B cell (primary cell): ENCODE measurements around the gene HNRNPF. TPM values are rescaled to one million over a fixed set of nuclear protein-coding genes. Genes with fewer than 3 reads are reported as not detected.

Source experiments
- ATAC-seq: fragments of 200-7000 bp; cut with Tn5 transposase; one replicate; pipeline ENCODE4 v1.10.0; 2021; ENCODE audit warnings: low read depth, mild to moderate bottlenecking, moderate number of reproducible peaks, moderate library complexity
- CTCF ChIA-PET: fragments of 350-600 bp; sonication (Branson Sonifier 250); formaldehyde crosslinking; loops from one replicate; lab custom pipeline; 2021; ENCODE audit warnings: antibody characterized with exemption, inconsistent platforms; lab: Charles Lee
- POLR2A ChIA-PET: fragments of 350-600 bp; sonication (Branson Sonifier 250); formaldehyde crosslinking; loops from one replicate; lab custom pipeline; 2021; ENCODE audit warnings: antibody characterized with exemption; lab: Charles Lee
- DNase-seq: peaks from one replicate; pipeline ENCODE4 v3.0.0; 2013
- H2AFZ ChIP-seq: 2 replicates; pipeline ENCODE4 v1.6.1; 2012; ENCODE audit warnings: mild to moderate bottlenecking, low read depth, low read length; ENCODE audit not compliant: insufficient read depth, poor library complexity, severe bottlenecking
- H3K27ac ChIP-seq, 2 donors: 1 replicate in 1 of 2; 2 replicates in 1 of 2; pipeline ENCODE4 v1.5.1; 2012 to 2013; ENCODE audit warnings: low read length in 2 of 2, mild to moderate bottlenecking in 2 of 2, moderate library complexity in 1 of 2
- H3K27me3 ChIP-seq, 4 experiments: fragments of 200-600 bp in 1 of 4; sonication (generic) in 1 of 4; replicated peaks in 1 of 4; 1 replicate in 2 of 4; 2 replicates in 2 of 4; pipeline versions ENCODE4 v1.6.1 to v1.7.0; 2013 to 2016; ENCODE audit warnings: low read length in 3 of 4, mild to moderate bottlenecking in 2 of 4, mixed read lengths in 1 of 4, moderate library complexity in 1 of 4; ENCODE audit not compliant: insufficient read depth in 4 of 4, control insufficient read depth in 3 of 4; ENCODE audit errors: control extremely low read depth in 1 of 4
- H3K36me3 ChIP-seq, 2 experiments: replicated peaks in 1 of 2; 1 replicate in 1 of 2; 2 replicates in 1 of 2; pipeline versions ENCODE4 v1.6.1 to v1.7.1; 2013; ENCODE audit warnings: low read length in 1 of 2; ENCODE audit not compliant: insufficient read depth in 2 of 2, control insufficient read depth in 1 of 2; ENCODE audit errors: control extremely low read depth in 1 of 2, extremely low read depth in 1 of 2
- H3K4me1 ChIP-seq, 2 donors: fragments of 200-600 bp in 1 of 2; sonication (generic) in 1 of 2; 1 replicate in 1 of 2; 2 replicates in 1 of 2; pipeline versions ENCODE4 v1.5.1 to v1.6.1; 2013 to 2017; ENCODE audit warnings: low read length in 2 of 2; ENCODE audit not compliant: control insufficient read depth in 2 of 2, insufficient read depth in 2 of 2
- H3K4me2 ChIP-seq: replicated peaks from 2 replicates; pipeline ENCODE3; 2012; ENCODE audit warnings: mild to moderate bottlenecking, low read depth, low read length; ENCODE audit not compliant: poor library complexity, severe bottlenecking
- H3K4me3 ChIP-seq, 5 experiments: fragments of 200-600 bp in 1 of 5; sonication (generic) in 1 of 5; 1 replicate in 3 of 5; 2 replicates in 2 of 5; pipeline versions ENCODE4 v1.5.1 to v1.7.0; 2011 to 2016; ENCODE audit warnings: low read length in 4 of 5, mild to moderate bottlenecking in 4 of 5, low read depth in 2 of 5, control low read depth in 1 of 5, moderate library complexity in 1 of 5; ENCODE audit not compliant: insufficient read depth in 1 of 5; ENCODE audit errors: control extremely low read depth in 1 of 5, extremely low read depth in 1 of 5
- H3K79me2 ChIP-seq: fragments of 200-600 bp; sonication (generic); one replicate; pipeline ENCODE4 v1.6.0; 2016; ENCODE audit warnings: low read length; ENCODE audit not compliant: control insufficient read depth, insufficient read depth
- H3K9ac ChIP-seq: fragments of 200-600 bp; sonication (generic); 2 replicates; pipeline ENCODE4 v1.6.1; 2017; ENCODE audit warnings: mild to moderate bottlenecking, low read length, moderate library complexity
- H3K9me3 ChIP-seq, 3 donors: one replicate each; pipeline versions ENCODE4 v1.6.1 to v1.7.1; 2013; ENCODE audit warnings: low read length in 2 of 3; ENCODE audit not compliant: control insufficient read depth in 2 of 3, insufficient read depth in 1 of 3; ENCODE audit errors: control extremely low read depth in 1 of 3
- H4K20me1 ChIP-seq: 2 replicates; pipeline ENCODE4 v1.6.0; 2012; ENCODE audit warnings: mild to moderate bottlenecking, low read length; ENCODE audit not compliant: insufficient read depth, control insufficient read depth, poor library complexity, severe bottlenecking
- H3K27ac Mint-ChIP-seq: one replicate; pipeline ENCODE4 v1.8.0; 2021; ENCODE audit warnings: mixed read lengths
- H3K27me3 Mint-ChIP-seq: one replicate; pipeline ENCODE4 v1.8.0; 2021; ENCODE audit warnings: mixed read lengths
- H3K4me1 Mint-ChIP-seq: one replicate; pipeline ENCODE4 v1.8.0; 2021; ENCODE audit warnings: mixed read lengths
- H3K4me3 Mint-ChIP-seq: one replicate; pipeline ENCODE4 v1.8.0; 2021; ENCODE audit warnings: mixed read lengths
- H3K9me3 Mint-ChIP-seq: one replicate; pipeline ENCODE4 v1.8.0; 2022; ENCODE audit warnings: mixed read lengths; ENCODE audit not compliant: insufficient read depth
- EZH2 ChIP-seq: IDR thresholded peaks from 2 replicates; pipeline ENCODE4 v1.6.1; 2012; ENCODE audit warnings: borderline replicate concordance, low read depth, mild to moderate bottlenecking, moderate library complexity, low read length; ENCODE audit not compliant: insufficient read depth, poor library complexity, severe bottlenecking
- WGBS: methylation state at CpG from one replicate; pipeline ENCODE4 v1.1.5; 2013; ENCODE audit warnings: missing lambda C conversion rate; ENCODE audit not compliant: insufficient coverage; 5-methylcytosine and 5-hydroxymethylcytosine counted together
- intact Hi-C: fragments of 100-400 bp; cut with micrococcal nuclease; formaldehyde crosslinking; loops from one replicate; pipeline ENCODE4 v1.10.0; 2022
- polyA minus RNA-seq: library from RNA; depleted of rRNA, polyadenylated mRNA; stranded (reverse); fragments of >200 nt; gene quantifications from 2 replicates; pipeline ENCODE4 v1.2.3, GENCODE V29; 2012
- polyA plus RNA-seq: library from polyadenylated mRNA; depleted of rRNA; stranded (reverse); fragments of >200 nt; gene quantifications from 2 replicates; pipeline ENCODE4 v1.2.3, GENCODE V29; 2012
- total RNA-seq, 2 donors: library from RNA; stranded (reverse); fragments of 120-200 nt in 1 of 2; gene quantifications; 1 replicate in 1 of 2; 2 replicates in 1 of 2; pipeline versions ENCODE4 v1.2.3 to v1.2.4, GENCODE V29; 2013 to 2022
- TF ChIP-seq, protein P1 (sequence below): fragments of 200-600 bp; IDR thresholded peaks from one replicate; pipeline ENCODE4 v1.8.0; 2022; ENCODE audit warnings: antibody characterized with exemption, mild to moderate bottlenecking

Gene HNRNPF, protein sequence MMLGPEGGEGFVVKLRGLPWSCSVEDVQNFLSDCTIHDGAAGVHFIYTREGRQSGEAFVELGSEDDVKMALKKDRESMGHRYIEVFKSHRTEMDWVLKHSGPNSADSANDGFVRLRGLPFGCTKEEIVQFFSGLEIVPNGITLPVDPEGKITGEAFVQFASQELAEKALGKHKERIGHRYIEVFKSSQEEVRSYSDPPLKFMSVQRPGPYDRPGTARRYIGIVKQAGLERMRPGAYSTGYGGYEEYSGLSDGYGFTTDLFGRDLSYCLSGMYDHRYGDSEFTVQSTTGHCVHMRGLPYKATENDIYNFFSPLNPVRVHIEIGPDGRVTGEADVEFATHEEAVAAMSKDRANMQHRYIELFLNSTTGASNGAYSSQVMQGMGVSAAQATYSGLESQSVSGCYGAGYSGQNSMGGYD
- total RNA-seq: 161 and 166 TPM in 2 replicates
- total RNA-seq (2013): 177 TPM
- 76.7 and 99.5 TPM in 2 replicates for polyA plus RNA-seq
- polyA minus RNA-seq: 137 and 141 TPM in 2 replicates

DNA sequence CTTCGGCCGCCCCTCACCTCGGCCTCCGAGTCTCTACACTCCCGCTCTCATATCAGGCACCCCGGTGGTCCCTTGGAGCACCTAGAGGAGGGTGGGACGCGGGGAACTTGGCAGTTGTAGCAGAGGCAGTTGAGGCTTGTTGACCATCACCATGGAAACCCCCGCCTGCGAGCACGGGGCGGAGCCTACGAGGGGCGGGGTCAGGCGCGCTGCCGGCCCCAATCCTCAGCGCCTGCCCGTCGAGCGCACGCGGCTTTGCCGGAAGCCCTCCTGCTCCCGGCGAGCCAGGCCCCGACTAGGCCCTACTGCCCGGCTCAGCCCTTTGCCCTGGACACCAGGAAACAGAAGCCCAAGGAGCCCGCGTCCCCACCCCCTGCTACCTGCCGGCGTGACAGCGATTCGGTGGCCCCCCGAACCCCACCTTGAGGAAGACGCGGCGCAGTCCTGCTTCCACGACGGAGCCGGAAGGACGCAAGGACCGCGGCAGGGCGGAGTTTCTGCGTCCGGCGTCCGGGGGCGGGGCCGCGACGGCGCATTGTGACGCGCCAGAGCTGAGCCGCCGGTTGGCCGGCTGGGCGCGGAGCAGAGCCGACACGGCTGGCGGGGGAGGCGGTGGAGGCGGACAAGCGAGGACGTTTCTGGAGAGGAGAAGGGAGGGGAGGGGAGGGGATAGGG lies at the start of gene HNRNPF:
HNRNPF (minus strand) TSS at position 477 of the 675 bp plus-strand sequence. CDS start 21,302 bp downstream, outside the sequence.
- TF ChIP-seq, protein P1, sequence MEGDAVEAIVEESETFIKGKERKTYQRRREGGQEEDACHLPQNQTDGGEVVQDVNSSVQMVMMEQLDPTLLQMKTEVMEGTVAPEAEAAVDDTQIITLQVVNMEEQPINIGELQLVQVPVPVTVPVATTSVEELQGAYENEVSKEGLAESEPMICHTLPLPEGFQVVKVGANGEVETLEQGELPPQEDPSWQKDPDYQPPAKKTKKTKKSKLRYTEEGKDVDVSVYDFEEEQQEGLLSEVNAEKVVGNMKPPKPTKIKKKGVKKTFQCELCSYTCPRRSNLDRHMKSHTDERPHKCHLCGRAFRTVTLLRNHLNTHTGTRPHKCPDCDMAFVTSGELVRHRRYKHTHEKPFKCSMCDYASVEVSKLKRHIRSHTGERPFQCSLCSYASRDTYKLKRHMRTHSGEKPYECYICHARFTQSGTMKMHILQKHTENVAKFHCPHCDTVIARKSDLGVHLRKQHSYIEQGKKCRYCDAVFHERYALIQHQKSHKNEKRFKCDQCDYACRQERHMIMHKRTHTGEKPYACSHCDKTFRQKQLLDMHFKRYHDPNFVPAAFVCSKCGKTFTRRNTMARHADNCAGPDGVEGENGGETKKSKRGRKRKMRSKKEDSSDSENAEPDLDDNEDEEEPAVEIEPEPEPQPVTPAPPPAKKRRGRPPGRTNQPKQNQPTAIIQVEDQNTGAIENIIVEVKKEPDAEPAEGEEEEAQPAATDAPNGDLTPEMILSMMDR: no peak
- no peak for TF ChIP-seq EZH2
- CTCF ChIA-PET: interaction anchor here (0.6 to 1.9 kb wide), 7 partner anchors 10 to 269 kb away, joined by 3 to 13 read pairs (median 7); no protein-coding TSS in a partner anchor
- peaks cover 61% of the 10 kb centered on the region for H3K79me2 ChIP-seq
- H3K9me3 ChIP-seq: no peaks in the 10 kb centered on the region
- no peaks in the 10 kb centered on the region for H3K9me3 Mint-ChIP-seq
- peak; percentile 99 for DNase-seq
- H3K4me1 Mint-ChIP-seq: peaks cover 26% of the 10 kb centered on the region
- POLR2A ChIA-PET: interaction anchor here (0.8 to 3.0 kb wide), 11 partner anchors 9 to 207 kb away, joined by 3 to 19 read pairs (median 9); partner anchors contain the start of gene ZNF487
- H3K4me3 ChIP-seq: peak within 1 kb of the TSS; percentile 79 to 92 (median 83)
- WGBS: under 1% methylated on average over 61 of the region's 68 CpGs
- peak within 1 kb of the TSS; percentile 98 for H3K4me3 Mint-ChIP-seq
- intact Hi-C loops: loop anchor here (1.0 to 5.0 kb wide), 8 partner anchors 11 to 857 kb away; partner anchors contain the start of genes BMS1, CSGALNACT2, ZNF32 and ZNF33B
- no peaks in the 10 kb centered on the region for H3K36me3 ChIP-seq
- ATAC-seq: peak; percentile 73
- peaks cover 42% of the 10 kb centered on the region for H4K20me1 ChIP-seq
- peaks cover 27 to 44% of the 10 kb centered on the region in 2 donors for H3K4me1 ChIP-seq
- H3K27me3 Mint-ChIP-seq: no peaks in the 10 kb centered on the region
- H3K4me2 ChIP-seq: peak within 1 kb of the TSS; percentile 100
- H2AFZ ChIP-seq: peak within 1 kb of the TSS; percentile 67
- peak within 1 kb of the TSS; percentile 100 for H3K27ac ChIP-seq
- H3K27me3 ChIP-seq: no peaks in the 10 kb centered on the region
- peak within 1 kb of the TSS; percentile 98 for H3K27ac Mint-ChIP-seq
- H3K9ac ChIP-seq: peak within 1 kb of the TSS; percentile 99
